ENCODE measurements around the gene TMUB1. TPM values are rescaled to one million over a fixed set of nuclear protein-coding genes. Genes with fewer than 3 reads are reported as not detected.

TMUB1 gene
- total and polyA plus RNA-seq, 9 of the 15 experiments (the other 6 are each of a cell fraction or from before 2014, with no cell fraction given) = 0.14 to 241 (median 74.1) TPM

DNA sequence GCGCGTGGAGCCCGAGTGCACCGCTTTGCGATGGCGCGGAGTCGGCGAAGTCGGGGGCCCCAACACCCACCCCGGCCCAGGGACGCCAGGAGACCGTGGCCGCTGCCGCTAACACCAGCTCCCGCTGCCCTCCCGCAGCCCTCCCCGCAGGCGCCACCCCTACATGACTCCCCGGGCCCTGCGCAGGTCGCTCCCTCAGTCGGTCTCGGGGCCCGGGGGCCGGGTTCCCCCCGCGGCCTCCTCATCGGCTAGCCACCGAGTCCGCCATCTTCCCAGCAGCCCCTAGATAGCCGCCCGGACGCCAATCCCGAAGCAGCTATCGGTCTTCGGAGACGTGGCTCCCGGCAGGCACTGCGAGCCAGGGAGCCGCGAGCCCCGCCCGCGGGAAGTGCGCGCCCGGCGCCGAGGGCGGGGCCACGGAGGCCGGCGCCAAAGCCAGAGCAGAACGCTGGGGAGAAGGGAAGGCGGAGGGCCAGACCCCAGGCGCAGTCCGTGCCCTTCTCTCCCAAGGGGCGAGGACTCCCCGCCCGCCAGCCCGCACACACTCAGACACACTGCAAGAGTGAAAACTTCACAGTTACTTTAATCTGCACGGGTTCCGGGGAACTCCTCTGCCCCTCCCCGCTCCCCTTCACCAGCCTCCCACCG is 2.6 kb downstream of the TMUB1 start, which contains the start of gene FASTK (continued):
- TF ChIP-seq CBFA2T2 (conservative IDR thresholded peaks at IDR 0.05) (no peak), SIN3B (IDR thresholded peaks at IDR 0.05; ENCODE audit: low read depth) (no peak), MCM3 (IDR thresholded peaks at IDR 0.05) (no peak), NFIX (CRISPR knock-in tag; IDR thresholded peaks at IDR 0.05; ENCODE audit: low read depth) (no peak), MAFF (IDR thresholded peaks at IDR 0.05; ENCODE audit: low read length) (no peak), ZSCAN32 (CRISPR knock-in tag; IDR thresholded peaks at IDR 0.05) (peak; percentile 14; the same call in 1 of the 2 replicates), SMARCA4 (IDR thresholded peaks at IDR 0.05) (no peak), HNRNPK (IDR thresholded peaks at IDR 0.05; ENCODE audit: low read depth, low read length, poor library complexity, severe bottlenecking) (peak; percentile 18), ZFP1 (CRISPR knock-in tag; IDR thresholded peaks at IDR 0.05) (no peak; the same call in 1 of the 2 replicates), PHB2 (IDR thresholded peaks at IDR 0.05; ENCODE audit: low read depth) (no peak), ZNF76 (CRISPR knock-in tag; IDR thresholded peaks at IDR 0.05; ENCODE audit: borderline replicate concordance) (peak; percentile 82; the same call in 1 of the 2 replicates), JUNB (CRISPR knock-in tag; conservative IDR thresholded peaks at IDR 0.05) (no peak), ZSCAN29 (IDR thresholded peaks at IDR 0.05) (no peak), FOXK1 (CRISPR knock-in tag; IDR thresholded peaks at IDR 0.05; ENCODE audit: borderline replicate concordance) (0 out of 2 replicates have a peak, but pooled peaks have one; percentile 37), HNRNPL (IDR thresholded peaks at IDR 0.05; ENCODE audit: low read depth, low read length) (no peak; the same call in 1 of the 2 replicates), ZNF778 (CRISPR knock-in tag; IDR thresholded peaks at IDR 0.05) (no peak), ARID1B (IDR thresholded peaks at IDR 0.05) (no peak), YBX1 (IDR thresholded peaks at IDR 0.05) (no peak), RFX5 (IDR thresholded peaks at IDR 0.05; ENCODE audit: low read depth, low read length) (no peak), HDAC6 (IDR thresholded peaks at IDR 0.05; ENCODE audit: low read depth, low read length) (0 out of 2 replicates have a peak, but pooled peaks have one; percentile 25), SPI1 (IDR thresholded peaks at IDR 0.05; ENCODE audit: borderline replicate concordance, low read depth, low read length) (peak; percentile 36; the same call in 1 of the 2 replicates), PRPF4 (IDR thresholded peaks at IDR 0.05; ENCODE audit: insufficient read depth, low read depth, low read length, poor library complexity, severe bottlenecking) (no peak)
- TF ChIP-seq, protein P1, sequence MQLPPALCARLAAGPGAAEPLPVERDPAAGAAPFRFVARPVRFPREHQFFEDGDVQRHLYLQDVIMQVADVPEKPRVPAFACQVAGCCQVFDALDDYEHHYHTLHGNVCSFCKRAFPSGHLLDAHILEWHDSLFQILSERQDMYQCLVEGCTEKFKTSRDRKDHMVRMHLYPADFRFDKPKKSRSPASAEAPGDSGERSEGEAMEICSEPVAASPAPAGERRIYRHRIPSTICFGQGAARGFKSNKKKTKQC (CRISPR knock-in tag; IDR thresholded peaks at IDR 0.05) = no peak; the same call in none of the 2 replicates
- TF ChIP-seq, protein P2, sequence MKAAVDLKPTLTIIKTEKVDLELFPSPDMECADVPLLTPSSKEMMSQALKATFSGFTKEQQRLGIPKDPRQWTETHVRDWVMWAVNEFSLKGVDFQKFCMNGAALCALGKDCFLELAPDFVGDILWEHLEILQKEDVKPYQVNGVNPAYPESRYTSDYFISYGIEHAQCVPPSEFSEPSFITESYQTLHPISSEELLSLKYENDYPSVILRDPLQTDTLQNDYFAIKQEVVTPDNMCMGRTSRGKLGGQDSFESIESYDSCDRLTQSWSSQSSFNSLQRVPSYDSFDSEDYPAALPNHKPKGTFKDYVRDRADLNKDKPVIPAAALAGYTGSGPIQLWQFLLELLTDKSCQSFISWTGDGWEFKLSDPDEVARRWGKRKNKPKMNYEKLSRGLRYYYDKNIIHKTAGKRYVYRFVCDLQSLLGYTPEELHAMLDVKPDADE (conservative IDR thresholded peaks at IDR 0.05; ENCODE audit: control insufficient read depth, low read depth, low read length) = peak; percentile 15; the same call in 1 of the 2 replicates
- TF ChIP-seq, protein P3, sequence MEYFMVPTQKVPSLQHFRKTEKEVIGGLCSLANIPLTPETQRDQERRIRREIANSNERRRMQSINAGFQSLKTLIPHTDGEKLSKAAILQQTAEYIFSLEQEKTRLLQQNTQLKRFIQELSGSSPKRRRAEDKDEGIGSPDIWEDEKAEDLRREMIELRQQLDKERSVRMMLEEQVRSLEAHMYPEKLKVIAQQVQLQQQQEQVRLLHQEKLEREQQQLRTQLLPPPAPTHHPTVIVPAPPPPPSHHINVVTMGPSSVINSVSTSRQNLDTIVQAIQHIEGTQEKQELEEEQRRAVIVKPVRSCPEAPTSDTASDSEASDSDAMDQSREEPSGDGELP (CRISPR knock-in tag; IDR thresholded peaks at IDR 0.05; ENCODE audit: borderline replicate concordance) = peak; percentile 52
- TF ChIP-seq, protein P4, sequence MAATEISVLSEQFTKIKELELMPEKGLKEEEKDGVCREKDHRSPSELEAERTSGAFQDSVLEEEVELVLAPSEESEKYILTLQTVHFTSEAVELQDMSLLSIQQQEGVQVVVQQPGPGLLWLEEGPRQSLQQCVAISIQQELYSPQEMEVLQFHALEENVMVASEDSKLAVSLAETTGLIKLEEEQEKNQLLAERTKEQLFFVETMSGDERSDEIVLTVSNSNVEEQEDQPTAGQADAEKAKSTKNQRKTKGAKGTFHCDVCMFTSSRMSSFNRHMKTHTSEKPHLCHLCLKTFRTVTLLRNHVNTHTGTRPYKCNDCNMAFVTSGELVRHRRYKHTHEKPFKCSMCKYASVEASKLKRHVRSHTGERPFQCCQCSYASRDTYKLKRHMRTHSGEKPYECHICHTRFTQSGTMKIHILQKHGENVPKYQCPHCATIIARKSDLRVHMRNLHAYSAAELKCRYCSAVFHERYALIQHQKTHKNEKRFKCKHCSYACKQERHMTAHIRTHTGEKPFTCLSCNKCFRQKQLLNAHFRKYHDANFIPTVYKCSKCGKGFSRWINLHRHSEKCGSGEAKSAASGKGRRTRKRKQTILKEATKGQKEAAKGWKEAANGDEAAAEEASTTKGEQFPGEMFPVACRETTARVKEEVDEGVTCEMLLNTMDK (IDR thresholded peaks at IDR 0.05; ENCODE audit: borderline replicate concordance, insufficient read depth, low read depth, low read length, poor library complexity, severe bottlenecking) = no peak

All from K562 (cell line).